ENCODE data around the gene CD34. TPM values are rescaled to one million over a fixed set of nuclear protein-coding genes. Genes with fewer than 3 reads are reported as not detected.
A peak's percentile ranks its signal among the peaks of the same experiment; 100 is the strongest.

CD34 gene
- total and polyA plus RNA-seq, 2 experiments from 2014 or later: 0.27 to 0.29 TPM

DNA sequence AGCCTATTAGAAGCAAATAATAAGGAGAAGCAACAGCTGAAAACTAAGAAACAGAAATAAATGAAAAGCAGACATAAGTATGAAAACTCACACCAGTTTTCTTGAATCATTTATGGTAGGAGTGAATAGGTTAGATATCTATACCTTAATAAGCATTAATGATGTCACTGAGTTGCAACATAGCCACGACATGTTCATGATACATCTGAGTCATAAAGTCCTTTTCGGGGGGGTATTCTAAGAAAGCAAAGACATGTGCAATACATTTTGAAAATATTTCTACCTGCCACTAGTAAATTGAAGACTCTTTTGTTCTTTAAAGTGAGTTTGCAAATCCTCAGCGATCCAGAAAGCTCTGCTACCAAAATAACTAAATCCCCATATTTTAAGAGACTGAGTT, 7.2 kb downstream of the CD34 start:
- Histone ChIP-seq H3K4me1 (ENCODE audit: low read depth) (no peaks in the 10 kb centered on the region), H3K4me3 (no peak overlapping the region), H3K27me3 (peaks cover under 1% of the 10 kb centered on the region), H3K27ac (no peak overlapping the region), H3K36me3 (no peaks in the 10 kb centered on the region), H3K9me3 (ENCODE audit: low read depth) (no peaks in the 10 kb centered on the region)
- DNase-seq (ENCODE audit: low read depth in 1 of 2, low spot score in 1 of 2): peak in 1 of 2 donors; percentile 40
- TF ChIP-seq, protein P1, sequence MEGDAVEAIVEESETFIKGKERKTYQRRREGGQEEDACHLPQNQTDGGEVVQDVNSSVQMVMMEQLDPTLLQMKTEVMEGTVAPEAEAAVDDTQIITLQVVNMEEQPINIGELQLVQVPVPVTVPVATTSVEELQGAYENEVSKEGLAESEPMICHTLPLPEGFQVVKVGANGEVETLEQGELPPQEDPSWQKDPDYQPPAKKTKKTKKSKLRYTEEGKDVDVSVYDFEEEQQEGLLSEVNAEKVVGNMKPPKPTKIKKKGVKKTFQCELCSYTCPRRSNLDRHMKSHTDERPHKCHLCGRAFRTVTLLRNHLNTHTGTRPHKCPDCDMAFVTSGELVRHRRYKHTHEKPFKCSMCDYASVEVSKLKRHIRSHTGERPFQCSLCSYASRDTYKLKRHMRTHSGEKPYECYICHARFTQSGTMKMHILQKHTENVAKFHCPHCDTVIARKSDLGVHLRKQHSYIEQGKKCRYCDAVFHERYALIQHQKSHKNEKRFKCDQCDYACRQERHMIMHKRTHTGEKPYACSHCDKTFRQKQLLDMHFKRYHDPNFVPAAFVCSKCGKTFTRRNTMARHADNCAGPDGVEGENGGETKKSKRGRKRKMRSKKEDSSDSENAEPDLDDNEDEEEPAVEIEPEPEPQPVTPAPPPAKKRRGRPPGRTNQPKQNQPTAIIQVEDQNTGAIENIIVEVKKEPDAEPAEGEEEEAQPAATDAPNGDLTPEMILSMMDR (IDR thresholded peaks at IDR 0.05; ENCODE audit: low read depth, low read length): no peak

DNA sequence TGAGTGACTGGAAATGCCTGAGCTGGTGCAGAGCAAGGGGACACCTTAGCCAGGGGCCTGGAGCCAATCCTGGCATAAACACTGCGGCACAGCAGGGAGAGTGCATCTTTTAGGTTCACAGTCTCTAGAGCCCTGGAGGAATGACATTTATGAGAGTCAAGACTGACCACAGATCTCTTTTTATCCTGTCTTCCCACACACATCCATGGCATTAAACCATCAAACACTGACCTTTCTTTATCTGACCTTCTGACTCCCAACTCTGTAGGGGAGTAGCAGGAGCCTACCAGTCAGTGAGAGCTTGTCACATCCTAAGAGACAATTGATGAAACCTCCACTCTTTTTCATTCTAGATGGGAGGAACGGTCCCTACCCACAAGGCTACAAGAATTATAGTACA, 7.9 kb downstream of the CD34 start:
- no peak overlapping the region for H3K4me3 ChIP-seq
- H3K27me3 ChIP-seq: no peaks in the 10 kb centered on the region
- H3K36me3 ChIP-seq: no peaks in the 10 kb centered on the region
- no peaks in the 10 kb centered on the region for H3K9me3 ChIP-seq (ENCODE audit: low read depth)
- DNase-seq (ENCODE audit: low read depth in 1 of 2, low spot score in 1 of 2): no peak
- TF ChIP-seq, protein P1 (IDR thresholded peaks at IDR 0.05; ENCODE audit: low read depth, low read length): no peak
- no peak overlapping the region for H3K27ac ChIP-seq
- H3K4me1 ChIP-seq (ENCODE audit: low read depth): no peaks in the 10 kb centered on the region

DNA sequence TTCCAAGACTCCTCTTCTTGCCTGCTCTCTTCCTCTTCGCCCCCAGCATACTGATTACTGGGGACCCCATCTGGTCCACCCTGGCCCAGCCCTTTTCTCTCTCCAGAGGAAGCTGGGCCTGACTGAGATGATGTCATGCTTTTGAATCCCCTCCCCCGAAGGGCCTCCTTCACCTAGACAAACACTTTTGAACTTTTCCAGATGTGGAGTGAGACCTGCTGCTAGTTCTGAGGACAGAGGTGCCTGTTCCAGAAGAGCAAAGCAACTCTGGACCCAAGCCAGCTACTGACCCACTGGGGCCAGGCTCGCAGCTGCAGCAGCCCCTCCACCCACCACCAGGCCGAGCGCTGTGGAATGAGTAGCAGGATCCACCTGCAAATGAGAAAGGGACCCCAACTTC, 8.4 kb downstream of the CD34 start:
- Histone ChIP-seq H3K27ac (no peak overlapping the region), H3K4me1 (ENCODE audit: low read depth) (no peaks in the 10 kb centered on the region), H3K27me3 (no peaks in the 10 kb centered on the region), H3K9me3 (ENCODE audit: low read depth) (no peaks in the 10 kb centered on the region), H3K36me3 (no peaks in the 10 kb centered on the region), H3K4me3 (no peak overlapping the region)
- TF ChIP-seq, protein P1 (IDR thresholded peaks at IDR 0.05; ENCODE audit: low read depth, low read length): no peak
- DNase-seq (ENCODE audit: low read depth in 1 of 2, low spot score in 1 of 2): no peak

DNA sequence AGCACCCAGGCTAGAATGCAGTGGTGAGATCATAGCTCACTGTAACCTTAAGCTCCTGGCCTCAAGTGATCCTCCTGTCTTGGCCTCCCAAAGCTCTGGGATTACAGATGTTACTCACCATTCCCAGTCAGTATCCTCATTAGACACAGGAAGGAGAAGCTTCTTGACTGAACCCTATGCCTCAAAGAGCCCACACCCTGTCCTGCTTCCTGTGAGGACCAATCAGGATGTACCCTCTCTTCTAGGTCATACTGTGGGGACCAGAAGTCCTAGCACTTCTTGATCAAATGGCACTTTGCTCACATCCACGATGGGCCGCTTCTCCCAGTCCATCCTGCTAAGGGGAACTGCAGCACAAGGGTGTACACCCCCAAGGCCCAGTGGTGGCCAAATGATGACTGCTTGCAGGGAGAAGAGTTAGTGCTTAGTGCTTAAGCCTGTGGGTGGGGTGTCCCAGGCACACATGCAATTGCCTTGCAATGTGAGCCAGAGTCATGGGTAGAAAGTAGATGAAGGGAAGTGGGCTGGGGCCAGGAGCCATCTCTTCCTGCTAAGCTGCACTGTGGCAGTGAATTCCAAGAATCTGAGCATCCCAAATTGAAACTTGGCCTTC, 9.8 kb downstream of the CD34 start:
- DNase-seq (ENCODE audit: low read depth in 1 of 2, low spot score in 1 of 2): no peak
- Histone ChIP-seq H3K9me3 (ENCODE audit: low read depth) (no peaks in the 10 kb centered on the region), H3K27me3 (peaks cover 1% of the 10 kb centered on the region), H3K4me3 (no peak overlapping the region), H3K4me1 (ENCODE audit: low read depth) (no peaks in the 10 kb centered on the region), H3K27ac (no peak overlapping the region), H3K36me3 (no peaks in the 10 kb centered on the region)
- TF ChIP-seq, protein P1 (IDR thresholded peaks at IDR 0.05; ENCODE audit: low read depth, low read length): no peak

DNA sequence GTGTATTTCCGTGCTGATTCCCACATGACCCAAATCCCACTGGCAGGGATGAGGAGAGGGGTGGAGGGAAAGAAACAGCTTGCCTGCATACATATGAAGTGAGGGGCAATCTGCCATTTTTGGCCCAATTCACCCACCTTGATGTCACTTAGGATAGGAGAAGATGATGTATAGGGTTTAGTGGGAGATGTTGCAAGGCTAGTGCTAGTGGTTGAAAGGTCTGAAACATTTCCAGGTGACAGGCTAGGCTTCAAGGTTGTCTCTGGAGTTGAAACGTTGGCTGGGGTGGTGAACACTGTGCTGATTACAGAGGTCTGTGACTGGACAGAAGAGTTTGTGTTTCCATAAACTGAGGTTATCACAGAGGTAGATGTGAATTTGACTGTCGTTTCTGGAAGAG, 12.1 kb downstream of the CD34 start:
- H3K4me1 ChIP-seq (ENCODE audit: low read depth): no peaks in the 10 kb centered on the region
- H3K36me3 ChIP-seq: no peaks in the 10 kb centered on the region
- H3K4me3 ChIP-seq: no peak overlapping the region
- peaks cover 5% of the 10 kb centered on the region for H3K27me3 ChIP-seq
- no peak for DNase-seq (ENCODE audit: low read depth in 1 of 2, low spot score in 1 of 2)
- H3K27ac ChIP-seq: no peak overlapping the region
- TF ChIP-seq, protein P1 (IDR thresholded peaks at IDR 0.05; ENCODE audit: low read depth, low read length): no peak
- no peaks in the 10 kb centered on the region for H3K9me3 ChIP-seq (ENCODE audit: low read depth)

Measured in cardiac muscle cell (in vitro differentiated cells and primary cell).